ENCODE data around the gene FMO3. TPM values are rescaled to one million over a fixed set of nuclear protein-coding genes. Genes with fewer than 3 reads are reported as not detected.

FMO3 gene
- total RNA-seq, 1 experiment from 2014 or later: not detected

DNA sequence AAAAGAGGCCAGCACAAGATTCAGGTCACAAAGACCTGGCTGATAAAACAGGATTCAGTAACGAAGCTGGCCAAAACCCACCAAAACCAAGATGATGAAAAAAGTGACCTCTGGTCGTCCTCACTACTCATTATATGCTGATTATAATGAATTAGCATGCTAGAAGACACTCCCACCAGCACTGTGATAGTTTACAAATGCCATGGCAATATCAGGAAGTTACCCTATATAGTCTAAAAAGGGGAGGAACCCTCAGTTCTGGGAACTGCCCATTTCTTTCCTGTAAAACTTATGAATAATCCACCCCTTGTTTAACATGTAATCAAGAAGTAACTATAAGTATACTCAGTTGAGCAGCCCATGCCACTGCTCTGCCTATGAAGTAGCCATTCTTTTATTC is 68.4 kb downstream of the FMO3 start:
- Mint-ChIP-seq H3K27me3 (ENCODE audit: low read depth) (no peaks in the 10 kb centered on the region), H3K9me3 (peaks cover 5% of the 10 kb centered on the region), H3K36me3 (no peaks in the 10 kb centered on the region), H3K4me3 (no peak overlapping the region), H3K27ac (no peak overlapping the region), H3K4me1 (peaks cover 22% of the 10 kb centered on the region)
- DNase-seq (ENCODE audit: low spot score): no peak
- ATAC-seq: no peak
- TF ChIP-seq, protein P1, sequence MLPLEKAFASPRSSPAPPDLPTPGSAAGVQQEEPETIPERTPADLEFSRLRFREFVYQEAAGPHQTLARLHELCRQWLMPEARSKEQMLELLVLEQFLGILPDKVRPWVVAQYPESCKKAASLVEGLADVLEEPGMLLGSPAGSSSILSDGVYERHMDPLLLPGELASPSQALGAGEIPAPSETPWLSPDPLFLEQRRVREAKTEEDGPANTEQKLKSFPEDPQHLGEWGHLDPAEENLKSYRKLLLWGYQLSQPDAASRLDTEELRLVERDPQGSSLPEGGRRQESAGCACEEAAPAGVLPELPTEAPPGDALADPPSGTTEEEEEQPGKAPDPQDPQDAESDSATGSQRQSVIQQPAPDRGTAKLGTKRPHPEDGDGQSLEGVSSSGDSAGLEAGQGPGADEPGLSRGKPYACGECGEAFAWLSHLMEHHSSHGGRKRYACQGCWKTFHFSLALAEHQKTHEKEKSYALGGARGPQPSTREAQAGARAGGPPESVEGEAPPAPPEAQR (CRISPR knock-in tag; IDR thresholded peaks at IDR 0.05): no peak
- TF ChIP-seq TCF7 (CRISPR knock-in tag; IDR thresholded peaks at IDR 0.05; ENCODE audit: low read depth) (no peak), CREM (CRISPR knock-in tag; IDR thresholded peaks at IDR 0.05) (no peak), ZBTB21 (CRISPR knock-in tag; IDR thresholded peaks at IDR 0.05; ENCODE audit: borderline replicate concordance) (no peak), NR1H2 (CRISPR knock-in tag; IDR thresholded peaks at IDR 0.05) (no peak), EMX1 (CRISPR knock-in tag; IDR thresholded peaks at IDR 0.05) (no peak), ZNF416 (CRISPR knock-in tag; IDR thresholded peaks at IDR 0.05) (no peak), ZNF512 (CRISPR knock-in tag; IDR thresholded peaks at IDR 0.05; ENCODE audit: borderline replicate concordance) (no peak), NR2C2 (CRISPR knock-in tag; IDR thresholded peaks at IDR 0.05) (no peak), ELF4 (CRISPR knock-in tag; IDR thresholded peaks at IDR 0.05; ENCODE audit: low read depth) (no peak), ZNF138 (CRISPR knock-in tag; conservative IDR thresholded peaks at IDR 0.05) (no peak)
- TF ChIP-seq, protein P2, sequence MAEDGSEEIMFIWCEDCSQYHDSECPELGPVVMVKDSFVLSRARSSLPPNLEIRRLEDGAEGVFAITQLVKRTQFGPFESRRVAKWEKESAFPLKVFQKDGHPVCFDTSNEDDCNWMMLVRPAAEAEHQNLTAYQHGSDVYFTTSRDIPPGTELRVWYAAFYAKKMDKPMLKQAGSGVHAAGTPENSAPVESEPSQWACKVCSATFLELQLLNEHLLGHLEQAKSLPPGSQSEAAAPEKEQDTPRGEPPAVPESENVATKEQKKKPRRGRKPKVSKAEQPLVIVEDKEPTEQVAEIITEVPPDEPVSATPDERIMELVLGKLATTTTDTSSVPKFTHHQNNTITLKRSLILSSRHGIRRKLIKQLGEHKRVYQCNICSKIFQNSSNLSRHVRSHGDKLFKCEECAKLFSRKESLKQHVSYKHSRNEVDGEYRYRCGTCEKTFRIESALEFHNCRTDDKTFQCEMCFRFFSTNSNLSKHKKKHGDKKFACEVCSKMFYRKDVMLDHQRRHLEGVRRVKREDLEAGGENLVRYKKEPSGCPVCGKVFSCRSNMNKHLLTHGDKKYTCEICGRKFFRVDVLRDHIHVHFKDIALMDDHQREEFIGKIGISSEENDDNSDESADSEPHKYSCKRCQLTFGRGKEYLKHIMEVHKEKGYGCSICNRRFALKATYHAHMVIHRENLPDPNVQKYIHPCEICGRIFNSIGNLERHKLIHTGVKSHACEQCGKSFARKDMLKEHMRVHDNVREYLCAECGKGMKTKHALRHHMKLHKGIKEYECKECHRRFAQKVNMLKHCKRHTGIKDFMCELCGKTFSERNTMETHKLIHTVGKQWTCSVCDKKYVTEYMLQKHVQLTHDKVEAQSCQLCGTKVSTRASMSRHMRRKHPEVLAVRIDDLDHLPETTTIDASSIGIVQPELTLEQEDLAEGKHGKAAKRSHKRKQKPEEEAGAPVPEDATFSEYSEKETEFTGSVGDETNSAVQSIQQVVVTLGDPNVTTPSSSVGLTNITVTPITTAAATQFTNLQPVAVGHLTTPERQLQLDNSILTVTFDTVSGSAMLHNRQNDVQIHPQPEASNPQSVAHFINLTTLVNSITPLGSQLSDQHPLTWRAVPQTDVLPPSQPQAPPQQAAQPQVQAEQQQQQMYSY (CRISPR knock-in tag; IDR thresholded peaks at IDR 0.05): no peak
- ChIA-PET CTCF (interaction anchor here (1.7 kb wide), 1 partner anchor 68 kb away, joined by 4 read pairs; no protein-coding TSS in a partner anchor), POLR2A (no interaction called here)

GRCh38 chr1:171160211-171160610 is 69.5 kb downstream of the FMO3 start:
- DNase-seq (ENCODE audit: low spot score) (no peak), ATAC-seq (no peak)
- H3K9me3 Mint-ChIP-seq: peaks cover 5% of the 10 kb centered on the region
- H3K27me3 Mint-ChIP-seq (ENCODE audit: low read depth): no peaks in the 10 kb centered on the region
- H3K27ac Mint-ChIP-seq: no peak overlapping the region; the same call in 1 of the 2 replicates
- CTCF ChIA-PET: interaction anchor here (1.7 kb wide), 1 partner anchor 67 kb away, joined by 4 read pairs; no protein-coding TSS in a partner anchor
- H3K36me3 Mint-ChIP-seq: no peaks in the 10 kb centered on the region
- H3K4me1 Mint-ChIP-seq: peaks cover 22% of the 10 kb centered on the region
- no peak overlapping the region for H3K4me3 Mint-ChIP-seq
- POLR2A ChIA-PET: no interaction called here
- no peak for TF ChIP-seq SOX15 (CRISPR knock-in tag; IDR thresholded peaks at IDR 0.05)
- no peak for TF ChIP-seq JUN (CRISPR knock-in tag; IDR thresholded peaks at IDR 0.05)
- no peak for TF ChIP-seq ZNF423 (CRISPR knock-in tag; IDR thresholded peaks at IDR 0.05)
- no peak for TF ChIP-seq MXD4 (CRISPR knock-in tag; IDR thresholded peaks at IDR 0.05; ENCODE audit: borderline replicate concordance)
- no peak for TF ChIP-seq RELA (CRISPR knock-in tag; IDR thresholded peaks at IDR 0.05; ENCODE audit: borderline replicate concordance)
- TF ChIP-seq, protein P3, sequence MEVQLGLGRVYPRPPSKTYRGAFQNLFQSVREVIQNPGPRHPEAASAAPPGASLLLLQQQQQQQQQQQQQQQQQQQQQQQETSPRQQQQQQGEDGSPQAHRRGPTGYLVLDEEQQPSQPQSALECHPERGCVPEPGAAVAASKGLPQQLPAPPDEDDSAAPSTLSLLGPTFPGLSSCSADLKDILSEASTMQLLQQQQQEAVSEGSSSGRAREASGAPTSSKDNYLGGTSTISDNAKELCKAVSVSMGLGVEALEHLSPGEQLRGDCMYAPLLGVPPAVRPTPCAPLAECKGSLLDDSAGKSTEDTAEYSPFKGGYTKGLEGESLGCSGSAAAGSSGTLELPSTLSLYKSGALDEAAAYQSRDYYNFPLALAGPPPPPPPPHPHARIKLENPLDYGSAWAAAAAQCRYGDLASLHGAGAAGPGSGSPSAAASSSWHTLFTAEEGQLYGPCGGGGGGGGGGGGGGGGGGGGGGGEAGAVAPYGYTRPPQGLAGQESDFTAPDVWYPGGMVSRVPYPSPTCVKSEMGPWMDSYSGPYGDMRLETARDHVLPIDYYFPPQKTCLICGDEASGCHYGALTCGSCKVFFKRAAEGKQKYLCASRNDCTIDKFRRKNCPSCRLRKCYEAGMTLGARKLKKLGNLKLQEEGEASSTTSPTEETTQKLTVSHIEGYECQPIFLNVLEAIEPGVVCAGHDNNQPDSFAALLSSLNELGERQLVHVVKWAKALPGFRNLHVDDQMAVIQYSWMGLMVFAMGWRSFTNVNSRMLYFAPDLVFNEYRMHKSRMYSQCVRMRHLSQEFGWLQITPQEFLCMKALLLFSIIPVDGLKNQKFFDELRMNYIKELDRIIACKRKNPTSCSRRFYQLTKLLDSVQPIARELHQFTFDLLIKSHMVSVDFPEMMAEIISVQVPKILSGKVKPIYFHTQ (CRISPR knock-in tag; IDR thresholded peaks at IDR 0.05): no peak
- no peak for TF ChIP-seq IRF2 (CRISPR knock-in tag; IDR thresholded peaks at IDR 0.05; ENCODE audit: borderline replicate concordance, low read depth)
- TF ChIP-seq, protein P4, sequence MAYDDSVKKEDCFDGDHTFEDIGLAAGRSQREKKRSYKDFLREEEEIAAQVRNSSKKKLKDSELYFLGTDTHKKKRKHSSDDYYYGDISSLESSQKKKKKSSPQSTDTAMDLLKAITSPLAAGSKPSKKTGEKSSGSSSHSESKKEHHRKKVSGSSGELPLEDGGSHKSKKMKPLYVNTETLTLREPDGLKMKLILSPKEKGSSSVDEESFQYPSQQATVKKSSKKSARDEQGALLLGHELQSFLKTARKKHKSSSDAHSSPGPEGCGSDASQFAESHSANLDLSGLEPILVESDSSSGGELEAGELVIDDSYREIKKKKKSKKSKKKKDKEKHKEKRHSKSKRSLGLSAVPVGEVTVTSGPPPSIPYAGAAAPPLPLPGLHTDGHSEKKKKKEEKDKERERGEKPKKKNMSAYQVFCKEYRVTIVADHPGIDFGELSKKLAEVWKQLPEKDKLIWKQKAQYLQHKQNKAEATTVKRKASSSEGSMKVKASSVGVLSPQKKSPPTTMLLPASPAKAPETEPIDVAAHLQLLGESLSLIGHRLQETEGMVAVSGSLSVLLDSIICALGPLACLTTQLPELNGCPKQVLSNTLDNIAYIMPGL (CRISPR knock-in tag; IDR thresholded peaks at IDR 0.05): no peak
- no peak for TF ChIP-seq ZNF671 (CRISPR knock-in tag; IDR thresholded peaks at IDR 0.05)
- no peak for TF ChIP-seq ZNF317 (CRISPR knock-in tag; IDR thresholded peaks at IDR 0.05; ENCODE audit: borderline replicate concordance, low read depth)
- TF ChIP-seq, protein P5, sequence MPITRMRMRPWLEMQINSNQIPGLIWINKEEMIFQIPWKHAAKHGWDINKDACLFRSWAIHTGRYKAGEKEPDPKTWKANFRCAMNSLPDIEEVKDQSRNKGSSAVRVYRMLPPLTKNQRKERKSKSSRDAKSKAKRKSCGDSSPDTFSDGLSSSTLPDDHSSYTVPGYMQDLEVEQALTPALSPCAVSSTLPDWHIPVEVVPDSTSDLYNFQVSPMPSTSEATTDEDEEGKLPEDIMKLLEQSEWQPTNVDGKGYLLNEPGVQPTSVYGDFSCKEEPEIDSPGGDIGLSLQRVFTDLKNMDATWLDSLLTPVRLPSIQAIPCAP (CRISPR knock-in tag; IDR thresholded peaks at IDR 0.05): no peak
- TF ChIP-seq OVOL2 (CRISPR knock-in tag; IDR thresholded peaks at IDR 0.05; ENCODE audit: borderline replicate concordance): no peak
- no peak for TF ChIP-seq HMGA2 (CRISPR knock-in tag; IDR thresholded peaks at IDR 0.05)
- no peak for TF ChIP-seq NFE2L1 (CRISPR knock-in tag; IDR thresholded peaks at IDR 0.05)
